ENCODE measurements around the gene DGKG.

GRCh38 chr3:186286114-186286513, 75.9 kb downstream of the DGKG start:
- TF ChIP-seq CTCF (optimal IDR thresholded peaks at IDR 0.05 in 1 of 3, IDR thresholded peaks at IDR 0.05 in 1 of 3, conservative IDR thresholded peaks at IDR 0.05 in 1 of 3; ENCODE audit: extremely low read depth in 1 of 3, insufficient read depth in 2 of 3, low read length in 3 of 3): no peak
- TF ChIP-seq EZH2 (IDR thresholded peaks at IDR 0.05; ENCODE audit: low read length): no peak

Data from keratinocyte (primary cell).